Activated CD8-positive, alpha-beta memory T cell treated with anti-CD3 and anti-CD28 coated beads, Interleukin-2, amount 50 U/mL, for 24 hours (primary cell): ENCODE results near the gene IL4R.
"Not testable (repeated sequence)": the region's sequence is repeated elsewhere in the genome, so short reads cannot be mapped to it uniquely, and the experiment has no call there.

Experiments
- DNase-seq: peaks from one replicate; pipeline ENCODE4 v3.0.0-alpha.2; 2020; ENCODE audit errors: extremely low read depth

Gene IL4R

DNA sequence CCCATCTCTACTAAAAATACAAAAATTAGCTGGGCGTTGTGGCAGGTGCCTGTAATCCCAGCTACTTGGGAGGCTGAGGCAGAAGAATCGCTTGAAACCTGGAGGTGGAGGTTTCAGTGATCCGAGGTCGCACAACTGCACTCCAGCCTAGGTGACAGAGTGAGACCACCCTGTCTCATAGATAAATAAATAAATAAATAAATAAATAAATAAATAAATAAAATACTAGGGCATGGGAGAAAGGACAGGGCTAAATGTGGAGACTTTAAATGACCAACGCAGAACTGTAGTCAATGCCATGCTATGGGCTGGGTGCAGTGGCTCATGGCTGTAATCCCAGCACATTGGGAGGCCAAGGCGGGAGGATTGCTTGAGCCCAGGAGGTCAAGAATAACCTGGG lies 25.5 kb upstream of the IL4R start:
- DNase-seq, result not testable (repeated sequence)

DNA sequence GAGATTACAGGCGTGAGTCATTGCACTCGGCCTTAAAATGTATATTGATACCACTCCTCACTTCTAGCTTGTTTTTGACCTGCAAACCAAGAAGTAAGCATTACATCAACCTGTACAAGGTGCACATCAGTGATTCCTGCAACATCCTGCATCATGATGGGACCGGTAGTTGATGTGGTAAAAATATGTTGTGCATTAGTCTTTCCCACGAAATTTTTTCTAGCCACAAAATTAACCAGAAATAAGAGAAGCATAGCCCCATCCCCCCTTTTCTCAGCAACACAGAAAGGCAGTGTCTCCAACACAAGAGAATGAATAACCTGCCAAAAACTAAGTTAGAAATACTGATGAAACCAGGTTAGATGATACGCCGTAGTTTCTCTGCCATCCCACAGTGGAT lies 24.1 kb upstream of the IL4R start:
- no peak for DNase-seq

GRCh38 chr16:27290562-27290961 lies 23.2 kb upstream of the IL4R start:
- no peak for DNase-seq

DNA sequence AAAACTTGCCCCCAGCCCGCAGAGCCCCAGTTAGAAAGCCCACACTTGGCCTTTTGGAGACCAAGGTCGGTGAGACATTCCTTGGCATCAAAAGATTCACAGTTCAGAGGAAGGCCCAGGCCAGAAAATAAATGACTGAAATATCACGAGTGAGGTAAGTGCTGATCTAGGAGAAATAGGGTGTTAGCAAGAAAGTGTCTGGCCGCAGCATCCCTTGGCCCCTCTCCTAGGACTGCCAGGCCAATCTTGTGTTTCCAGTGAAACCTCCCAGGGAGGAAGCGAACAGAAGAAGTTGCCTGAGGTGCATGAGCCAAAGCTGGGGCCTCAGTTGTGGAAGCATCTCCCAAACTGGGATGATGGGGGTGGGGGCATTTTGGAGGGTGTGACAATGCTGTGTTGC lies 22.7 kb upstream of the IL4R start:
- DNase-seq, result no peak

DNA sequence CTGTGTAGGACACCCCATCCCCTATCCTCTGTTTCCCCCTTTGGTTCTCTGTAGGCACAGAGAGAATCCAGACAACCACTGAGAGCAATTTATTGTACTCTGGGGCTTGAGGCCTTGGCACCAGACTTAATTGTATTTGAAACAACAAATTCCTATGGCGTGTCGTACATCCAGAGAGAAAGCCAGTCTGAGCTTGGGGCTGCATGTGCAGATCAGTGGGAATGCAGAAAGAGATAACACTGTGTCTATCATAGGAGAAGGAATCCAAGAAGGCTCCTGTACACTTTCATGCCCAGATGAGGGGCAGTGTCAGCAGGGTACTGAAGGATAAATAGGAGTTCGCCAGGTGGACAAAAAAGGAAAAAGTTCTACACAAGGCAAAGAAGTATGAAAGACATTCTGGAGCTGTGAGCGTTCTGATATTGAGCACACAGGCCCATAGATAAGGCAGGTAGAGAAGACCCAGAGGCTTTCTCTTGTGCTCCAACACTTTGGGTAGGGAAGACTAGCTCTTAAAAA lies 22.0 kb upstream of the IL4R start:
- no peak for DNase-seq

GRCh38 chr16:27293343-27293742 lies 20.4 kb upstream of the IL4R start:
- no peak for DNase-seq

DNA sequence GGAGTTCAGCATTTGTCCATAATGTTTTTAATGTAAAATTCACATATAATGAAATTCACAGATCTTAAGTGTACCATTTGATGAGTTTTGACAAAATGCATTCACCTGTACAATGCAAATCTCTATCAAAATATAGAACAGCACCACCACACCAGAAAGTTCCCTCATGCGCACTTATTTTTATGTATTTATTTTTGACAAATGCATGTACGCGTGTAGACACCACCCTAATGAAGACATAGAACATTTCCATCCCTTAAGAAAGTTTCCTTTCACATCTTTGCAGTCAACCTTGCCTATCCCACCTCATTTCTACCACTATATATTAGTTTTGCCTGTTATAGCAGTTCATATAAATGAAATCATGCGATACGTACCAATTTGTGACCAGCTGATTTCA lies 15.6 kb upstream of the IL4R start:
- no peak for DNase-seq

GRCh38 chr16:27301236-27301861 lies 12.4 kb upstream of the IL4R start:
- DNase-seq, result no peak

GRCh38 chr16:27302126-27302525 lies 11.6 kb upstream of the IL4R start:
- DNase-seq, result no peak

GRCh38 chr16:27303256-27304100 lies 10.3 kb upstream of the IL4R start:
- no peak for DNase-seq

GRCh38 chr16:27304102-27304501 lies 9.7 kb upstream of the IL4R start:
- DNase-seq, result no peak

- no peak for DNase-seq
Observed at GRCh38 chr16:27304881-27305745, 8.7 kb upstream of the IL4R start.

GRCh38 chr16:27305839-27306442 lies 7.8 kb upstream of the IL4R start:
- DNase-seq, result no peak

- no peak for DNase-seq
Observed at GRCh38 chr16:27308792-27309191, 5.0 kb upstream of the IL4R start.

DNA sequence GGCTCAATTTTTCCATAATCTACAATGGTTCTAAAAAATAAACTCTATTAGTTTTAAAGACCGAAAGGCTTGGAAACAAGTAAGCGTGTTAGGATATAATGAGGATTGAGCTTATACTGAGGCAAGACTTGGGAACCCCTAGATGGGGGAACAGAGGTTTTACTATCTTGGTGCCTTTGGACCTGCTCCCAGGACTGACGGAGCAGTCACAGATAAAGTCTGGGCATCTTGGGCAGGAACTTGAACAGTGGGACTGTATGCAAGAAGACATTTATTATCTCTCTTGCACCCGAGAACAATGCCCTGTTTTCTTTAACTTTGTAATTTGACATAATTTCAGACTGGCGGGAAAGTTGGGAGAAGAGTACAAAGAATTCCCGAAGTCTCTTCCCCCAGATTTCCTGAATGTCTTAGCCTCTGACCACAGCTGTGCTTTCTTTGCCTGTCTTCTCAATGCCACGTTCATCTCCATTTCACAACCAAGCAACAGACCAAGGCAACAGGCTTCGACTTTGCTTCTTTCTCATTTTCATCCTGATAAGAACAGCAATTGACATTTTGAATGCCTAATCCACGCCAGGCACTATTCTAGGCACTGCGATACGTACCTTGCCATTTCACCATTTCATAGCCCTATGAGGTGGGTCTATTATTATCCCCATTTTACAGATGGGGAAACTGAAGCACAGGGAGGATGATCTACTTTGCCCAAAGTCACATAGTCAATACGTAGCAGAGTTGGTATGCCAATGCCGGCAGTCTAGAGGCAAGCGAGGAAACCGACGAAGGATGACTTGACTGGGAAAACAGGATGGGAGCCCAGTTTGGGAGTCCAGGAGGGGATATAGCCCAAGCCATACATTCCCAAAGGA lies 3.0 kb upstream of the IL4R start:
- no peak for DNase-seq

DNA sequence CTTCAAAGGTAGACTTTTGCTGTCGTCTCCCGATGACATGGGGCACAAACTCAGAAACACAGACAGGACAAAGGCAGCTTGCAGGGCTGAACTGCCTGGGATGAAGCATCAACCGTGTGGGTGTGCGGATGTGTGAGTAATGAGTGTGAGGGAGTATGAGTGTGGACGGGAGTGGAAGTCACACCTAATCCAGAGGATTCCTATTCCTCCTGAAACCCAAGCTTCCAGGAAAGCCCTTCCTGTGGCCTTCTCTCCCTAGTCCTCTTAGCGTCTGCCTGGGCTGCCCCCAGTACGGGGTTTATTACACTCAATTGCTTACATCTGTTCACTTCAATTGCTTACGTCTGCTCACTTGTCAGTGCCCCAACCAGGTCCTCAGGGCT lies 2.3 kb upstream of the IL4R start:
- DNase-seq, result no peak

DNA sequence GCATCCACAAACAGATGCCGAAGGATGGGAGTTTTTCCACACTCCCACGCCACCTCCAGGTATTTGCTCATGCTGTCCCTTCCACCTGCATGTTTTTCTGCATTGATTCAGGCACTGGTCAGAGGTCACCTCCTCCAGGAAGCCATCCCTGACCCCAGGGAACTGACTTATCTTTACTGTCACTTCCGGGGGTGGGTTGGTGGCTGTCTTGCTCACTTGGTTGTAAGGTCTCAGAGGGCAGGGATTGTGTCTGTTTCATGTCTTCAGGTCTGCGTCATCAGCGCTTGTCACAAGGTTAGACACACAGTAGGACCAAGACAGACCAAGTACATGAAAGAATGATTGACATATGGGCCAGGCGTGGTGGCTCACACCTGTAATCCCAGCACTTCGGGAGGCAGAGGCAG lies 1.9 kb upstream of the IL4R start:
- DNase-seq, result no peak

DNA sequence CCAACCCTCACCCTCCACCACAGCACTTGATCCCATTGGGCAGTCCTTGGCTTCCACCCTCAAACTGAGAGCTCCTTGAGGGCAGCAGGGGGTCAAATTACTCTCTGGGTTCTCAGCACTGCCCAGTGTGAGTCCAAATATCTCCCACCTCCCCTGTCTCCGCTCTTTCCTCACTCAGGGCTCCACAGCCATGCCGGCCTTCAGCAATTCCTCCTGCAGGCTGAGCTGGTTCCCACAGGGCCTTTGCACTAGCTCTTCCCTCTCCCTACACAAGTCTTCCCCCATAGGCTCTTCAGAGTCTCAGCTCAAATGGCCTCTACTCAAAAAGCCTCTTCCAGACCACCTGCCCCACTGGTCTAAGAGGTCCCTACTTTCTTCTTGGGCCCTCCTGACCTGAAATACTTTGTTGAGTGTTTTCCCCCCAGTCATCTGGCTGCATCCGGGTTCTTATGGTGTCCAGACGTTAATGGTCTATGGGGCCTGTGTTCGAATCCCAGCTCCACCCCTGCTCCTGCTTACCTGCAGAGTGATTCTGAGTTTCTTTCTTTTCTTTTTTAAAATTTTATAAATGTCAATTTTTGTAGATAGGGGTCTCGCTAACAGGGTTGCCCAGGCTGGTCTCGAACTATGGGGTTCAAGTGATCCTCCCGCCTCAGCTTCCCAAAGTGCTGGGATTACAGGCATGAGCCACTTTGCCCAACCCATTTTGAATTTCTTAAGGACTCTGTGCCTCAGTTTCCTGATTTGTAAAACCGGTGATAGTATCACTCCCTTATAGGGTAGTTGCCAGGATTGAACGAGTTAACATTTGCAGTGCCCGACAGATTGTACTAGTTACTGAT lies 973 bp upstream of the IL4R start:
- DNase-seq, result no peak

GRCh38 chr16:27314161-27314723 lies 468 bp downstream of the IL4R start:
- DNase-seq, result no peak

DNA sequence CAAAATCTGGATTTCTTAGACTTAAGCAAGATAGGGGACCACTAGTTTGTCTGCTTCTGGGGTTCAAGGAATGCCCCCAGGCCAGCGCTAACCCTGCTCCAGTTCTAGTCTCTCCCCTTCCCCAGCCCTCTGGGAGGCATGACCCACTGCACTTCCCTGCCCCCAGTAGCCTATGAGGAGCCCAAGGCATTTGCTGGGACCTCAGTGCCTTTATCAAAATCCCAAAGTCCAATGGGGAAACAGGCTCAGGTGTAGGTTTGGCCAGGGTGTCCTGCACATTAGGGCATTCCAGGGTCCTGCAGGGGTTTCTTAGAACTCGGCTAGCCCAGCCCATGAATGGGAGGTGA lies 1.2 kb downstream of the IL4R start:
- DNase-seq, result no peak
